Activated CD8-positive, alpha-beta T cell treated with anti-CD3 and anti-CD28 coated beads, Interleukin-2, amount 10 ng/mL, durations not matched to agents 7 days and 5 days (primary cell): ENCODE measurements around the gene HMX3. TPM values are rescaled to one million over a fixed set of nuclear protein-coding genes. Genes with fewer than 3 reads are reported as not detected.
"Not testable (repeated sequence)": the region's sequence is repeated elsewhere in the genome, so short reads cannot be mapped to it uniquely, and the experiment has no call there.

Source experiments
- ATAC-seq: fragments of 150-1000 bp; cut with Tn5 transposase; one replicate; pipeline ENCODE4 v1.10.0; 2021; ENCODE audit warnings: moderate library complexity
- CTCF ChIA-PET: fragments of 350-600 bp; sonication (Branson Sonifier 250); formaldehyde crosslinking; loops from one replicate; lab custom pipeline; 2021; ENCODE audit warnings: antibody characterized with exemption; lab: Charles Lee
- POLR2A ChIA-PET: fragments of 350-600 bp; sonication (Branson Sonifier 250); formaldehyde crosslinking; loops from one replicate; lab custom pipeline; 2021; ENCODE audit warnings: antibody characterized with exemption; lab: Charles Lee
- DNase-seq: peaks from one replicate; pipeline ENCODE4 v3.0.0-alpha.2; 2020
- H3K27ac Mint-ChIP-seq: one replicate; pipeline ENCODE4 v1.8.0; 2021; ENCODE audit warnings: mild to moderate bottlenecking, mixed read lengths
- H3K27me3 Mint-ChIP-seq: one replicate; pipeline ENCODE4 v1.8.0; 2021; ENCODE audit warnings: low read depth, mixed read lengths
- H3K36me3 Mint-ChIP-seq: one replicate; pipeline ENCODE4 v1.8.0; 2021; ENCODE audit warnings: low read depth, mixed read lengths
- H3K4me1 Mint-ChIP-seq: one replicate; pipeline ENCODE4 v1.8.0; 2021; ENCODE audit warnings: low read depth, mixed read lengths
- H3K4me3 Mint-ChIP-seq: one replicate; pipeline ENCODE4 v1.8.0; 2021; ENCODE audit warnings: mild to moderate bottlenecking, mixed read lengths
- H3K9me3 Mint-ChIP-seq: one replicate; pipeline ENCODE4 v1.8.0; 2022; ENCODE audit warnings: mixed read lengths; ENCODE audit not compliant: insufficient read depth
- total RNA-seq, 2 experiments: library from RNA; stranded (reverse); gene quantifications; one replicate each; pipeline ENCODE4 v1.2.3, GENCODE V29; 2021

The HMX3 gene
- total RNA-seq, 2 experiments from 2014 or later, result not detected

GRCh38 chr10:123160311-123160980 is 24.7 kb downstream of the HMX3 start:
- Mint-ChIP-seq H3K9me3 (no peaks in the 10 kb centered on the region), H3K4me1 (peaks cover 72% of the 10 kb centered on the region), H3K36me3 (peaks cover 91% of the 10 kb centered on the region), H3K27me3 (no peaks in the 10 kb centered on the region), H3K27ac (peak overlapping the region; percentile 88), H3K4me3 (peak overlapping the region; percentile 62)
- peak; percentile 95 for ATAC-seq
- peak; percentile 54 for DNase-seq
- POLR2A ChIA-PET, result interaction anchor here (1.9 kb wide), 1 partner anchor 9 kb away, joined by 6 read pairs; no protein-coding TSS in a partner anchor
- CTCF ChIA-PET, result interaction anchor here (0.9 to 1.1 kb wide), 2 partner anchors 11 to 139 kb away, joined by 3 to 5 read pairs; no protein-coding TSS in a partner anchor

GRCh38 chr10:123164319-123164718 is 28.5 kb downstream of the HMX3 start:
- Mint-ChIP-seq H3K36me3 (peaks cover 86% of the 10 kb centered on the region), H3K9me3 (no peaks in the 10 kb centered on the region), H3K27ac (no peak overlapping the region), H3K4me1 (peaks cover 48% of the 10 kb centered on the region), H3K27me3 (no peaks in the 10 kb centered on the region), H3K4me3 (no peak overlapping the region)
- POLR2A ChIA-PET, result no interaction called here
- ATAC-seq (no peak), DNase-seq (no peak)
- CTCF ChIA-PET, result interaction anchor here (0.7 kb wide), 1 partner anchor 24 kb away, joined by 3 read pairs; no protein-coding TSS in a partner anchor

- Mint-ChIP-seq H3K27me3 (no peaks in the 10 kb centered on the region), H3K36me3 (peaks cover 83% of the 10 kb centered on the region), H3K4me1 (peaks cover 35% of the 10 kb centered on the region), H3K27ac (no peak overlapping the region), H3K4me3 (no peak overlapping the region), H3K9me3 (no peaks in the 10 kb centered on the region)
- DNase-seq, result no peak
- ChIA-PET POLR2A (interaction anchor here (0.6 to 0.7 kb wide), 2 partner anchors 10 to 12 kb away, joined by 3 to 4 read pairs; partner anchors contain the start of gene BUB3), CTCF (interaction anchor here (0.9 kb wide), 2 partner anchors 9 to 12 kb away, joined by 3 read pairs; partner anchors contain the start of gene BUB3)
- no peak for ATAC-seq
Measured at GRCh38 chr10:123165445-123166072, 29.8 kb downstream of the HMX3 start.

GRCh38 chr10:123166618-123167017 is 30.8 kb downstream of the HMX3 start:
- no peak overlapping the region for H3K4me3 Mint-ChIP-seq
- ATAC-seq (no peak), DNase-seq (no peak)
- H3K27me3 Mint-ChIP-seq, result no peaks in the 10 kb centered on the region
- H3K27ac Mint-ChIP-seq, result peak overlapping the region; percentile 43
- ChIA-PET POLR2A (interaction anchor here (1.3 kb wide), 1 partner anchor 13 kb away, joined by 3 read pairs; the partner anchor contains the start of gene BUB3), CTCF (no interaction called here)
- no peaks in the 10 kb centered on the region for H3K9me3 Mint-ChIP-seq
- peaks cover 85% of the 10 kb centered on the region for H3K36me3 Mint-ChIP-seq
- H3K4me1 Mint-ChIP-seq, result peaks cover 26% of the 10 kb centered on the region

- ChIA-PET CTCF (no interaction called here), POLR2A (interaction anchor here (0.6 kb wide), 1 partner anchor 69 kb away, joined by 5 read pairs; no protein-coding TSS in a partner anchor)
- no peak for ATAC-seq
- Mint-ChIP-seq H3K27me3 (no peaks in the 10 kb centered on the region), H3K4me3 (no peak overlapping the region), H3K36me3 (peaks cover 83% of the 10 kb centered on the region), H3K27ac (no peak overlapping the region), H3K4me1 (peaks cover 11% of the 10 kb centered on the region), H3K9me3 (no peaks in the 10 kb centered on the region)
- DNase-seq, result no peak
Measured at GRCh38 chr10:123170961-123171360, 35.2 kb downstream of the HMX3 start.

- DNase-seq, H3K4me3 Mint-ChIP-seq, H3K4me1 Mint-ChIP-seq, H3K9me3 Mint-ChIP-seq, CTCF ChIA-PET, H3K27me3 Mint-ChIP-seq, ATAC-seq, H3K27ac Mint-ChIP-seq: not testable (repeated sequence)
- POLR2A ChIA-PET, result interaction anchor here (0.6 to 1.2 kb wide), 2 partner anchors 18 to 68 kb away, joined by 3 to 5 read pairs; partner anchors contain the start of gene BUB3
- peaks cover 83% of the 10 kb centered on the region for H3K36me3 Mint-ChIP-seq
Measured at GRCh38 chr10:123171616-123172015, 35.8 kb downstream of the HMX3 start.

- ATAC-seq (no peak), DNase-seq (no peak)
- Mint-ChIP-seq H3K27ac (no peak overlapping the region), H3K4me1 (no peaks in the 10 kb centered on the region), H3K27me3 (no peaks in the 10 kb centered on the region), H3K36me3 (peaks cover 75% of the 10 kb centered on the region), H3K4me3 (no peak overlapping the region), H3K9me3 (peaks cover 6% of the 10 kb centered on the region)
- ChIA-PET POLR2A (interaction anchor here (0.6 kb wide), 1 partner anchor 22 kb away, joined by 3 read pairs; the partner anchor contains the start of gene BUB3), CTCF (no interaction called here)
Measured at GRCh38 chr10:123175389-123176387, 39.9 kb downstream of the HMX3 start.

- H3K36me3 Mint-ChIP-seq, result peaks cover 60% of the 10 kb centered on the region
- DNase-seq, H3K4me3 Mint-ChIP-seq, ATAC-seq, CTCF ChIA-PET, H3K27me3 Mint-ChIP-seq, POLR2A ChIA-PET, H3K4me1 Mint-ChIP-seq, H3K27ac Mint-ChIP-seq: not testable (repeated sequence)
- H3K9me3 Mint-ChIP-seq, result peaks cover 12% of the 10 kb centered on the region
Measured at GRCh38 chr10:123178390-123178789, 42.6 kb downstream of the HMX3 start.

- peaks cover 27% of the 10 kb centered on the region for H3K9me3 Mint-ChIP-seq
- CTCF ChIA-PET, result no interaction called here
- H3K27ac Mint-ChIP-seq, result no peak overlapping the region
Measured at GRCh38 chr10:123180101-123181090, 44.6 kb downstream of the HMX3 start.

GRCh38 chr10:123183724-123184123 is 48.0 kb downstream of the HMX3 start:
- CTCF ChIA-PET, result no interaction called here

More at GRCh38 chr10:123180101-123181090, 44.6 kb downstream of the HMX3 start:
- Mint-ChIP-seq H3K27me3 (no peaks in the 10 kb centered on the region), H3K36me3 (peaks cover 59% of the 10 kb centered on the region), H3K4me3 (no peak overlapping the region), H3K4me1 (no peaks in the 10 kb centered on the region)
- DNase-seq (no peak), ATAC-seq (no peak)
- POLR2A ChIA-PET, result no interaction called here

More at GRCh38 chr10:123183724-123184123, 48.0 kb downstream of the HMX3 start:
- peaks cover 53% of the 10 kb centered on the region for H3K36me3 Mint-ChIP-seq
- ATAC-seq (no peak), DNase-seq (no peak)
- POLR2A ChIA-PET, result interaction anchor here (0.6 kb wide), 1 partner anchor 42 kb away, joined by 3 read pairs; no protein-coding TSS in a partner anchor
- no peaks in the 10 kb centered on the region for H3K4me1 Mint-ChIP-seq
- H3K27me3 Mint-ChIP-seq, result no peaks in the 10 kb centered on the region
- no peak overlapping the region for H3K4me3 Mint-ChIP-seq
- H3K27ac Mint-ChIP-seq, result no peak overlapping the region
- H3K9me3 Mint-ChIP-seq, result peaks cover 24% of the 10 kb centered on the region
